H9 (cell line): ENCODE data around the gene RXYLT1. TPM values are rescaled to one million over a fixed set of nuclear protein-coding genes. Genes with fewer than 3 reads are reported as not detected.
"Not testable (repeated sequence)": the region's sequence is repeated elsewhere in the genome, so short reads cannot be mapped to it uniquely, and the experiment has no call there.

Source experiments
- DNase-seq: peaks from one replicate; pipeline ENCODE4 v3.0.0-alpha.2; 2017
- H2AFZ ChIP-seq: one replicate; pipeline ENCODE4 v1.6.1; 2013; ENCODE audit warnings: mild to moderate bottlenecking, low read length, control low read depth, moderate library complexity
- H2AK5ac ChIP-seq: 2 replicates; pipeline ENCODE4 v1.6.1; 2013; ENCODE audit warnings: low read length, control low read depth, mixed read lengths; ENCODE audit not compliant: insufficient read length
- H2BK120ac ChIP-seq: one replicate; pipeline ENCODE4 v1.6.1; 2013; ENCODE audit warnings: low read depth, mild to moderate bottlenecking, low read length, control low read depth, inconsistent platforms; ENCODE audit not compliant: poor library complexity, severe bottlenecking
- H2BK12ac ChIP-seq: 2 replicates; pipeline ENCODE4 v1.6.1; 2013; ENCODE audit warnings: low read length, control low read depth, mixed read lengths, low read depth; ENCODE audit not compliant: insufficient read length
- H2BK15ac ChIP-seq: 2 replicates; pipeline ENCODE4 v1.6.1; 2013; ENCODE audit warnings: low read depth, low read length, control low read depth
- H2BK20ac ChIP-seq: one replicate; pipeline ENCODE4 v1.6.1; 2013; ENCODE audit warnings: low read depth, mild to moderate bottlenecking, low read length, control low read depth, inconsistent platforms; ENCODE audit not compliant: poor library complexity, severe bottlenecking
- H2BK5ac ChIP-seq: 2 replicates; pipeline ENCODE4 v1.6.1; 2013; ENCODE audit warnings: low read length, control low read depth, mixed read lengths; ENCODE audit not compliant: insufficient read length
- H3K14ac ChIP-seq: 2 replicates; pipeline ENCODE4 v1.6.1; 2013; ENCODE audit warnings: low read length, control low read depth; ENCODE audit not compliant: insufficient read depth
- H3K18ac ChIP-seq: 2 replicates; pipeline ENCODE4 v1.6.1; 2013; ENCODE audit warnings: low read depth, mild to moderate bottlenecking, mixed read lengths, low read length, control low read depth; ENCODE audit not compliant: insufficient read length
- H3K23ac ChIP-seq: 2 replicates; pipeline ENCODE4 v1.6.1; 2013; ENCODE audit warnings: low read length, control low read depth, mixed read lengths, low read depth; ENCODE audit not compliant: insufficient read length
- H3K23me2 ChIP-seq: 2 replicates; pipeline ENCODE4 v1.6.1; 2013; ENCODE audit warnings: low read depth, mild to moderate bottlenecking, mixed read lengths, low read length, control low read depth; ENCODE audit not compliant: insufficient read length, poor library complexity, severe bottlenecking
- H3K27ac ChIP-seq: 2 replicates; pipeline ENCODE4 v1.5.1; 2013; ENCODE audit warnings: low read length, control low read depth, mixed read lengths, low read depth; ENCODE audit not compliant: insufficient read length
- H3K27me3 ChIP-seq: 2 replicates; pipeline ENCODE4 v1.6.1; 2013; ENCODE audit warnings: low read length, control low read depth, inconsistent platforms; ENCODE audit not compliant: insufficient read depth
- H3K4ac ChIP-seq: 2 replicates; pipeline ENCODE4 v1.6.1; 2013; ENCODE audit warnings: low read depth, mild to moderate bottlenecking, control low read depth, inconsistent platforms, low read length, moderate library complexity
- H3K4me1 ChIP-seq: 2 replicates; pipeline ENCODE4 v1.6.1; 2013; ENCODE audit warnings: low read length, control low read depth, inconsistent platforms; ENCODE audit not compliant: insufficient read depth
- H3K4me2 ChIP-seq: 2 replicates; pipeline ENCODE4 v1.6.1; 2013; ENCODE audit warnings: low read length, control low read depth, mixed read lengths; ENCODE audit not compliant: insufficient read length, insufficient read depth
- H3K56ac ChIP-seq: 2 replicates; pipeline ENCODE4 v1.6.1; 2013; ENCODE audit warnings: low read depth, mild to moderate bottlenecking, mixed read lengths, low read length, control low read depth; ENCODE audit not compliant: insufficient read length
- H3K79me1 ChIP-seq: 2 replicates; pipeline ENCODE4 v1.6.1; 2013; ENCODE audit warnings: low read depth, mild to moderate bottlenecking, moderate library complexity, low read length, control low read depth, inconsistent platforms; ENCODE audit not compliant: insufficient read depth, poor library complexity, severe bottlenecking
- H3K79me2 ChIP-seq: 2 replicates; pipeline ENCODE4 v1.6.1; 2013; ENCODE audit warnings: low read length, control low read depth, inconsistent platforms; ENCODE audit not compliant: insufficient read depth
- H3K9ac ChIP-seq: 2 replicates; pipeline ENCODE4 v1.6.1; 2013; ENCODE audit warnings: low read length, control low read depth, mixed read lengths; ENCODE audit not compliant: insufficient read length; ENCODE audit errors: extremely low read depth
- H3K9me3 ChIP-seq: one replicate; pipeline ENCODE4 v1.6.1; 2013; ENCODE audit warnings: low read depth, low read length, inconsistent platforms; ENCODE audit not compliant: control insufficient read depth
- H3T11ph ChIP-seq: one replicate; pipeline ENCODE4 v1.6.1; 2013; ENCODE audit warnings: mild to moderate bottlenecking, low read length, control low read depth, inconsistent platforms
- H4K20me1 ChIP-seq: one replicate; pipeline ENCODE4 v1.6.1; 2013; ENCODE audit not compliant: control insufficient read depth, insufficient read length, insufficient read depth
- H4K5ac ChIP-seq: 2 replicates; pipeline ENCODE4 v1.6.1; 2013; ENCODE audit warnings: low read depth, mild to moderate bottlenecking, mixed read lengths, low read length, control low read depth; ENCODE audit not compliant: insufficient read length
- H4K8ac ChIP-seq: replicated peaks from 2 replicates; pipeline ENCODE4 v1.6.1; 2013; ENCODE audit warnings: low read length, control low read depth, mixed read lengths, low read depth; ENCODE audit not compliant: insufficient read length
- H4K91ac ChIP-seq: 2 replicates; pipeline ENCODE4 v1.6.1; 2013; ENCODE audit warnings: low read depth, mild to moderate bottlenecking, moderate library complexity, mixed read lengths, low read length, control low read depth; ENCODE audit not compliant: insufficient read length
- H3K27ac Mint-ChIP-seq, 3 experiments: 2 replicates in 2 of 3; 3 replicates in 1 of 3; pipeline ENCODE4 v1.8.0; 2020 to 2021; ENCODE audit warnings: mixed read lengths in 3 of 3, mild to moderate bottlenecking in 1 of 3, moderate library complexity in 1 of 3
- H3K27me3 Mint-ChIP-seq: 2 replicates; pipeline ENCODE4 v1.8.0; 2021; ENCODE audit warnings: low read depth, mild to moderate bottlenecking, moderate library complexity, mixed read lengths
- H3K36me3 Mint-ChIP-seq, 3 experiments: 2 replicates in 2 of 3; 3 replicates in 1 of 3; pipeline ENCODE4 v1.8.0; 2020 to 2021; ENCODE audit warnings: low read depth in 3 of 3, mixed read lengths in 3 of 3; ENCODE audit not compliant: insufficient read depth in 1 of 3
- H3K4me1 Mint-ChIP-seq, 2 experiments: 2 replicates each; pipeline ENCODE4 v1.8.0; 2020; ENCODE audit warnings: mixed read lengths in 2 of 2
- H3K4me3 Mint-ChIP-seq, 2 experiments: 2 replicates in 1 of 2; 3 replicates in 1 of 2; pipeline ENCODE4 v1.8.0; 2020 to 2021; ENCODE audit warnings: mild to moderate bottlenecking in 2 of 2, mixed read lengths in 2 of 2, moderate library complexity in 1 of 2
- H3K9me3 Mint-ChIP-seq, 2 experiments: 2 replicates in 1 of 2; 3 replicates in 1 of 2; pipeline ENCODE4 v1.8.0; 2020; ENCODE audit warnings: mild to moderate bottlenecking in 2 of 2, mixed read lengths in 2 of 2, moderate library complexity in 1 of 2
- WGBS: extraction: QIAGEN DNeasy Blood & Tissue Kit; methylation state at CpG from one replicate; pipeline ENCODE4 v1.1.7; 2013; ENCODE audit warnings: missing lambda C conversion rate, low lambda C conversion rate, mixed read lengths; ENCODE audit not compliant: insufficient read length; ENCODE audit errors: extremely low coverage; 5-methylcytosine and 5-hydroxymethylcytosine counted together
- total RNA-seq: library from RNA; stranded (reverse); gene quantifications from 2 replicates; pipeline ENCODE4 v1.2.1, GENCODE V29; 2021

Gene RXYLT1
- total RNA-seq, 1 experiment from 2014 or later = 10.1 TPM

- not testable (repeated sequence) for H3K9me3 ChIP-seq, H3K27ac ChIP-seq, H3K9ac ChIP-seq, H3K56ac ChIP-seq, H4K20me1 ChIP-seq, H2BK15ac ChIP-seq, H3K4me2 ChIP-seq, H2BK12ac ChIP-seq, H3K36me3 Mint-ChIP-seq, H3K4me3 Mint-ChIP-seq, H3K14ac ChIP-seq, H3K23ac ChIP-seq, H3K79me1 ChIP-seq, H4K8ac ChIP-seq, H3K4ac ChIP-seq, H2BK20ac ChIP-seq, H2BK120ac ChIP-seq, H3K27me3 Mint-ChIP-seq, DNase-seq, H3K79me2 ChIP-seq, H3T11ph ChIP-seq, H4K5ac ChIP-seq, H3K4me1 Mint-ChIP-seq, H3K27ac Mint-ChIP-seq, H2BK5ac ChIP-seq, H4K91ac ChIP-seq, H2AFZ ChIP-seq, H3K9me3 Mint-ChIP-seq, H3K4me1 ChIP-seq, H3K18ac ChIP-seq, H2AK5ac ChIP-seq, H3K23me2 ChIP-seq, H3K27me3 ChIP-seq
- WGBS = no CpG with 5 or more reads among the region's 1 CpG
These were observed 38.3 kb upstream of the RXYLT1 start for GRCh38 chr12:63741431-63741830.

- not testable (repeated sequence) for H4K91ac ChIP-seq, H3K79me1 ChIP-seq, H3K4me1 ChIP-seq, H3K4ac ChIP-seq, H4K20me1 ChIP-seq, H3K18ac ChIP-seq, H3K27me3 ChIP-seq, H3K14ac ChIP-seq, H3T11ph ChIP-seq, H3K4me3 Mint-ChIP-seq, H2BK20ac ChIP-seq, H3K4me2 ChIP-seq, H3K36me3 Mint-ChIP-seq, H3K27me3 Mint-ChIP-seq, H3K79me2 ChIP-seq, H2BK120ac ChIP-seq, H3K27ac Mint-ChIP-seq, H2BK12ac ChIP-seq, H2AK5ac ChIP-seq, H3K9ac ChIP-seq, H4K8ac ChIP-seq, H3K27ac ChIP-seq, H2BK15ac ChIP-seq, H3K9me3 ChIP-seq, H3K56ac ChIP-seq, DNase-seq, H3K9me3 Mint-ChIP-seq, H2AFZ ChIP-seq, H3K23ac ChIP-seq, H3K4me1 Mint-ChIP-seq, H2BK5ac ChIP-seq, H3K23me2 ChIP-seq, H4K5ac ChIP-seq
- no CpG with 5 or more reads among the region's 2 CpGs for WGBS
These were observed 35.6 kb upstream of the RXYLT1 start for GRCh38 chr12:63744110-63744509.
